HepG2 (cell line): Measurements from ENCODE around the gene RCCD1. TPM values are rescaled to one million over a fixed set of nuclear protein-coding genes. Genes with fewer than 3 reads are reported as not detected.

Experiments
- ATAC-seq: fragments of 200-7000 bp; cut with Tn5 transposase; 3 replicates; pipeline ENCODE4 v1.9.1; 2020; ENCODE audit warnings: mild to moderate bottlenecking, moderate library complexity
- BruUV-seq: library from RNA; stranded (reverse); fragments of 400-500 nt; replicated peaks from 2 replicates; lab custom pipeline; 2021; lab: Mats Ljungman, UMichigan
- CTCF ChIA-PET: fragments of 300-600 bp; formaldehyde crosslinking; extraction: SDS; loops from one replicate; lab custom pipeline; 2021; ENCODE audit warnings: low total read pairs, inconsistent platforms, low intra/inter-chr PET ratio; lab: Yijun Ruan, JAX
- POLR2A ChIA-PET: fragments of 350-600 bp; sonication (Branson Sonifier 250); formaldehyde crosslinking; loops from one replicate; lab custom pipeline; 2020; ENCODE audit warnings: antibody characterized with exemption, inconsistent platforms; lab: Yijun Ruan, JAX
- DNase-seq: peaks from one replicate; pipeline ENCODE4 v3.0.0-alpha.2; 2015; ENCODE audit warnings: low spot score
- FAIRE-seq: peaks from 3 replicates; lab custom pipeline; 2011; peaks lifted over from hg19 to GRCh38; lab: Jason Lieb, UNC
- H2AFZ ChIP-seq: one replicate; pipeline ENCODE4 v1.6.1; 2011; ENCODE audit warnings: low read length, inconsistent platforms
- H3K27ac ChIP-seq: fragments of 300-600 bp; 3 replicates; pipeline ENCODE4 v1.8.0; 2011; ENCODE audit warnings: mixed run types, mild to moderate bottlenecking, mixed read lengths, low read length, inconsistent platforms; ENCODE audit not compliant: insufficient read depth; ENCODE audit errors: extremely low read length
- H3K27me3 ChIP-seq, 2 experiments: fragments of 200-600 bp in 1 of 2; 2 replicates in 1 of 2; 3 replicates in 1 of 2; pipeline versions ENCODE4 v1.6.0 to v1.8.0; 2011; ENCODE audit warnings: low read length in 2 of 2, mild to moderate bottlenecking in 2 of 2, moderate library complexity in 2 of 2, inconsistent platforms in 1 of 2; ENCODE audit not compliant: insufficient read depth in 2 of 2, control insufficient read depth in 1 of 2
- H3K36me3 ChIP-seq, 2 experiments: fragments of 200-600 bp in 1 of 2; replicated peaks in 1 of 2; 2 replicates in 1 of 2; 3 replicates in 1 of 2; pipeline versions ENCODE4 v1.5.1 to v1.8.0; 2011; ENCODE audit warnings: low read length in 2 of 2, inconsistent platforms in 1 of 2; ENCODE audit not compliant: insufficient read depth in 2 of 2, control insufficient read depth in 1 of 2
- H3K4me1 ChIP-seq: 2 replicates; pipeline ENCODE4 v1.5.1; 2012; ENCODE audit warnings: low read length, inconsistent platforms; ENCODE audit not compliant: insufficient read depth
- H3K4me2 ChIP-seq: 2 replicates; pipeline ENCODE4 v1.6.0; 2011; ENCODE audit warnings: low read depth, low read length, inconsistent platforms
- H3K4me3 ChIP-seq, 3 experiments: fragments of 200-600 bp in 1 of 3; sonication (generic), shearing (Covaris generic) in 1 of 3; replicated peaks in 1 of 3; 2 replicates each; pipeline ENCODE4 v1.5.1; 2011 to 2016; ENCODE audit warnings: low read length in 3 of 3, inconsistent platforms in 2 of 3, low read depth in 2 of 3, mild to moderate bottlenecking in 2 of 3, control low read depth in 1 of 3, mixed read lengths in 1 of 3; ENCODE audit not compliant: insufficient read depth in 1 of 3
- H3K79me2 ChIP-seq: one replicate; pipeline ENCODE4 v1.6.1; 2011; ENCODE audit warnings: low read length, inconsistent platforms; ENCODE audit not compliant: insufficient read depth
- H3K9ac ChIP-seq: 2 replicates; pipeline ENCODE4 v1.6.0; 2011; ENCODE audit warnings: mild to moderate bottlenecking, low read depth, low read length, inconsistent platforms; ENCODE audit not compliant: insufficient read depth
- H3K9me3 ChIP-seq: 2 replicates; pipeline ENCODE4 v1.5.1; 2012; ENCODE audit warnings: mild to moderate bottlenecking, low read length
- H4K20me1 ChIP-seq: 2 replicates; pipeline ENCODE4 v1.6.0; 2011; ENCODE audit warnings: inconsistent platforms, mild to moderate bottlenecking, low read length, moderate library complexity; ENCODE audit not compliant: insufficient read depth
- AGO2 ChIP-seq: fragments of 200-400 bp; formaldehyde crosslinking; optimal IDR thresholded peaks from 2 replicates; pipeline ENCODE3; 2017; ENCODE audit warnings: mild to moderate bottlenecking, low read depth, low read length, moderate library complexity
- ELK4 ChIP-seq: sonication (generic); formaldehyde crosslinking; IDR thresholded peaks from 2 replicates; pipeline ENCODE4 v1.9.0; 2021; ENCODE audit warnings: missing genetic modification reagents, borderline replicate concordance
- MAF1 ChIP-seq: sonication (generic); formaldehyde crosslinking; IDR thresholded peaks from 2 replicates; pipeline ENCODE4 v1.5.0; 2020; ENCODE audit warnings: missing genetic modification reagents, borderline replicate concordance
- MAZ ChIP-seq, 2 experiments: sonication (generic) in 1 of 2; formaldehyde crosslinking in 1 of 2; IDR thresholded peaks; 2 replicates each; pipeline versions ENCODE4 v1.5.0 to v1.6.1; 2012 to 2020; ENCODE audit warnings: low read depth in 2 of 2, mild to moderate bottlenecking in 2 of 2, borderline replicate concordance in 1 of 2, improper control_type of control experiment in 1 of 2, low read length in 1 of 2, missing genetic modification reagents in 1 of 2, moderate library complexity in 1 of 2
- SKIL ChIP-seq: sonication (generic); formaldehyde crosslinking; IDR thresholded peaks from 2 replicates; pipeline ENCODE4 v1.8.0; 2022; ENCODE audit warnings: missing genetic modification reagents, mild to moderate bottlenecking, moderate library complexity, borderline replicate concordance
- TRAFD1 ChIP-seq: sonication (generic); formaldehyde crosslinking; IDR thresholded peaks from 2 replicates; pipeline ENCODE4 v1.5.1; 2020; ENCODE audit warnings: missing genetic modification reagents, mild to moderate bottlenecking, borderline replicate concordance
- ZFP91 ChIP-seq: sonication (generic); formaldehyde crosslinking; IDR thresholded peaks from 2 replicates; pipeline ENCODE4 v1.9.0; 2022; ENCODE audit warnings: missing genetic modification reagents, mild to moderate bottlenecking, borderline replicate concordance
- ZNF207 ChIP-seq: fragments of 450-650 bp; IDR thresholded peaks from 2 replicates; pipeline ENCODE4 v1.6.1; 2016; ENCODE audit warnings: antibody characterized with exemption, borderline replicate concordance
- ZNF235 ChIP-seq: sonication (generic); formaldehyde crosslinking; IDR thresholded peaks from 2 replicates; pipeline ENCODE4 v1.8.1; 2023; ENCODE audit warnings: mild to moderate bottlenecking, missing genetic modification reagents, borderline replicate concordance
- ZNF33B ChIP-seq: sonication (generic); formaldehyde crosslinking; IDR thresholded peaks from 2 replicates; pipeline ENCODE4 v1.5.1; 2020; ENCODE audit warnings: mild to moderate bottlenecking, missing genetic modification reagents
- ZNF770 ChIP-seq: sonication (generic); formaldehyde crosslinking; IDR thresholded peaks from 2 replicates; pipeline ENCODE4 v1.5.0; 2020; ENCODE audit warnings: mild to moderate bottlenecking, missing genetic modification reagents
- WGBS: methylation state at CpG from one replicate; pipeline ENCODE4 v1.1.6; 2017; ENCODE audit warnings: low lambda C conversion rate; 5-methylcytosine and 5-hydroxymethylcytosine counted together
- in situ Hi-C: cut with HindIII; loops from 2 replicates; pipeline ENCODE4 v1.10.0; 2017; ENCODE audit warnings: low pct_unique_long_range_greater_than_20kb; ENCODE audit not compliant: extremely low pct_ligation_motif_present
- intact Hi-C: fragments of 100-400 bp; cut with micrococcal nuclease; formaldehyde crosslinking; loops from one replicate; pipeline ENCODE4 v1.10.0; 2022; ENCODE audit not compliant: unreplicated experiment
- polyA plus RNA-seq, 8 experiments: library from polyadenylated mRNA; depleted of rRNA in 3 of 8; stranded (reverse) in 7 of 8; unstranded in 1 of 8; fragments of >200 nt; fragmentation: Illumina TruSeq in 4 of 8; extraction: Trizol in 4 of 8; gene quantifications; 2 replicates each; pipeline versions ENCODE4 v1.2.1 to v1.2.3, GENCODE V29; 2011 to 2016; ENCODE audit warnings: low read depth in 4 of 8, missing spikeins in 1 of 8, mixed read lengths in 1 of 8; ENCODE audit not compliant: insufficient read depth in 1 of 8
- total RNA-seq, 5 experiments: library from RNA; depleted of rRNA; stranded (reverse); fragments of >200 nt; fragmentation: Illumina TruSeq; extraction: Trizol; gene quantifications; 2 replicates each; pipeline ENCODE4 v1.2.3, GENCODE V29; 2016; ENCODE audit warnings: low read depth in 1 of 5

The RCCD1 gene
- total and polyA plus RNA-seq, 2 of the 13 experiments (the other 11 are each of a cell fraction or from before 2014, with no cell fraction given), result 14.1 to 15.1 TPM

- H4K20me1 ChIP-seq, result no peaks in the 10 kb centered on the region
- intact Hi-C loops (no loop called here), in situ Hi-C loops (no loop called here)
- no peak overlapping the region for H3K4me2 ChIP-seq
- CTCF ChIA-PET, result no interaction called here
- no peak overlapping the region for H3K4me3 ChIP-seq
- H3K27me3 ChIP-seq, result no peaks in the 10 kb centered on the region
- no peak overlapping the region for H3K9ac ChIP-seq
- no peak overlapping the region for H3K27ac ChIP-seq
- no peaks in the 10 kb centered on the region for H3K9me3 ChIP-seq
- BruUV-seq, result no TSS peak
- peaks cover 34 to 80% of the 10 kb centered on the region in 2 experiments; a peak in 4 of 5 replicates for H3K36me3 ChIP-seq
- no peaks in the 10 kb centered on the region for H3K4me1 ChIP-seq
- H2AFZ ChIP-seq, result no peak overlapping the region
- no peaks in the 10 kb centered on the region for H3K79me2 ChIP-seq
- 97% methylated on average over 19 of the region's 22 CpGs for WGBS
- POLR2A ChIA-PET, result interaction anchor here (0.9 kb wide), 1 partner anchor 11 kb away, joined by 3 read pairs; no protein-coding TSS in a partner anchor
- FAIRE-seq (no peak), DNase-seq (no peak), ATAC-seq (no peak)
- TF ChIP-seq ELK4 (CRISPR knock-in tag), result no peak
- TF ChIP-seq MAZ (IDR thresholded peaks at IDR 0.05; ENCODE audit: borderline replicate concordance, low read depth, low read length), result no peak
- TF ChIP-seq MAZ (CRISPR knock-in tag; IDR thresholded peaks at IDR 0.05; ENCODE audit: low read depth), result no peak
- TF ChIP-seq AGO2, result no peak
- no peak for TF ChIP-seq MAF1 (CRISPR knock-in tag)
- TF ChIP-seq ZNF207, result no peak
- TF ChIP-seq ZFP91 (CRISPR knock-in tag), result no peak
- no peak for TF ChIP-seq TRAFD1
- no peak for TF ChIP-seq ZNF33B (CRISPR knock-in tag)
- TF ChIP-seq ZNF235, result no peak
- no peak for TF ChIP-seq SKIL (CRISPR knock-in tag)
- TF ChIP-seq ZNF770, result no peak
Measured at GRCh38 chr15:90914305-90915080, 40.2 kb upstream of the RCCD1 start.
